ENCODE measurements around the gene SPAG17. TPM values are rescaled to one million over a fixed set of nuclear protein-coding genes. Genes with fewer than 3 reads are reported as not detected.
A peak's percentile ranks its signal among the peaks of the same experiment; 100 is the strongest.

The SPAG17 gene
- total and polyA plus RNA-seq, 2 experiments from 2014 or later = 0.42 to 1.2 TPM

- TF ChIP-seq CTCF (IDR thresholded peaks at IDR 0.05; ENCODE audit: low read depth, low read length) = no peak
- peak in 1 of 2 donors; percentile 13 for DNase-seq (ENCODE audit: low read depth in 1 of 2, low spot score in 1 of 2)
- Histone ChIP-seq H3K9me3 (ENCODE audit: low read depth) (no peaks in the 10 kb centered on the region), H3K4me3 (no peak overlapping the region), H3K27me3 (no peaks in the 10 kb centered on the region), H3K4me1 (ENCODE audit: low read depth) (no peaks in the 10 kb centered on the region), H3K27ac (no peak overlapping the region), H3K36me3 (peaks cover 5% of the 10 kb centered on the region)
Measured at GRCh38 chr1:117964290-117965038, 220.6 kb downstream of the SPAG17 start.

GRCh38 chr1:117959364-117959763 lies 225.7 kb downstream of the SPAG17 start:
- Histone ChIP-seq H3K4me3 (no peak overlapping the region), H3K4me1 (ENCODE audit: low read depth) (no peaks in the 10 kb centered on the region), H3K9me3 (ENCODE audit: low read depth) (no peaks in the 10 kb centered on the region), H3K27me3 (no peaks in the 10 kb centered on the region), H3K36me3 (peaks cover 41% of the 10 kb centered on the region), H3K27ac (no peak overlapping the region)
- TF ChIP-seq CTCF (IDR thresholded peaks at IDR 0.05; ENCODE audit: low read depth, low read length) = no peak
- peak in 1 of 2 donors; percentile 57 for DNase-seq (ENCODE audit: low read depth in 1 of 2, low spot score in 1 of 2)

GRCh38 chr1:117952386-117952785 lies 232.6 kb downstream of the SPAG17 start:
- Histone ChIP-seq H3K27me3 (no peaks in the 10 kb centered on the region), H3K36me3 (peaks cover 91% of the 10 kb centered on the region), H3K4me1 (ENCODE audit: low read depth) (no peaks in the 10 kb centered on the region)

GRCh38 chr1:117942293-117942692 lies 242.7 kb downstream of the SPAG17 start:
- Histone ChIP-seq H3K27ac (no peak overlapping the region), H3K36me3 (peaks cover 77% of the 10 kb centered on the region), H3K4me3 (no peak overlapping the region), H3K4me1 (ENCODE audit: low read depth) (no peaks in the 10 kb centered on the region), H3K9me3 (ENCODE audit: low read depth) (no peaks in the 10 kb centered on the region), H3K27me3 (no peaks in the 10 kb centered on the region)
- TF ChIP-seq CTCF (IDR thresholded peaks at IDR 0.05; ENCODE audit: low read depth, low read length) = no peak
- no peak for DNase-seq (ENCODE audit: low read depth in 1 of 2, low spot score in 1 of 2)

More at GRCh38 chr1:117952386-117952785, 232.6 kb downstream of the SPAG17 start:
- no peak for TF ChIP-seq CTCF (IDR thresholded peaks at IDR 0.05; ENCODE audit: low read depth, low read length)
- no peaks in the 10 kb centered on the region for H3K9me3 ChIP-seq (ENCODE audit: low read depth)
- DNase-seq (ENCODE audit: low read depth in 1 of 2, low spot score in 1 of 2) = no peak
- no peak overlapping the region for H3K27ac ChIP-seq
- no peak overlapping the region for H3K4me3 ChIP-seq

GRCh38 chr1:117933769-117934168 lies 251.3 kb downstream of the SPAG17 start:
- H3K36me3 ChIP-seq = peaks cover 32% of the 10 kb centered on the region
- H3K27ac ChIP-seq = no peak overlapping the region
- no peaks in the 10 kb centered on the region for H3K9me3 ChIP-seq (ENCODE audit: low read depth)
- H3K27me3 ChIP-seq = no peaks in the 10 kb centered on the region
- no peak for TF ChIP-seq CTCF (IDR thresholded peaks at IDR 0.05; ENCODE audit: low read depth, low read length)
- no peak overlapping the region for H3K4me3 ChIP-seq
- H3K4me1 ChIP-seq (ENCODE audit: low read depth) = peaks cover 10% of the 10 kb centered on the region
- no peak for DNase-seq (ENCODE audit: low read depth in 1 of 2, low spot score in 1 of 2)
